ENCODE data around the gene SNAPC1.

SNAPC1 gene

DNA sequence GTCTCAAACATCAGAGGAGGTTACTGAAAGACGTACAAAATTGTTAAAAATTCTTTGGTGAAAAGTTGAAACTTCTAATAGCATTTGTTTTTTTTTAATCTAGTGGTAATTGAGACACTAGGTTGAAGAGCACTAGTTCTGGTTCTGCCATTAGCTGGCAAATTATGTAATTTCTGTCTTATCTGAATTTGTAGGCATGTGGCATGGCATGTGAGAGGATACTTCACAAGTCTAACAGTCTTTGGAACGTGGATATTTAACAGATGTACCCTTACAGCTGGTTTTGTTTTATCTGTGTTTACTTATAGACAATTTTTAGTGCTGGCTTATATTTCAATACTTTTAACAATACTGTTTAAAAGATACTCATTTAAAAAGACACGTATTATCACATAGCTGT lies 6.0 kb downstream of the SNAPC1 start:
- TF ChIP-seq REST (IDR thresholded peaks at IDR 0.05; ENCODE audit: insufficient replicate concordance, low read depth) (no peak), POLR2AphosphoS5 (IDR thresholded peaks at IDR 0.05; ENCODE audit: low read depth) (no peak), SPI1 (IDR thresholded peaks at IDR 0.05; ENCODE audit: borderline replicate concordance, low read depth) (no peak), GABPA (IDR thresholded peaks at IDR 0.05; ENCODE audit: low read depth) (no peak)
- TF ChIP-seq, protein P1, sequence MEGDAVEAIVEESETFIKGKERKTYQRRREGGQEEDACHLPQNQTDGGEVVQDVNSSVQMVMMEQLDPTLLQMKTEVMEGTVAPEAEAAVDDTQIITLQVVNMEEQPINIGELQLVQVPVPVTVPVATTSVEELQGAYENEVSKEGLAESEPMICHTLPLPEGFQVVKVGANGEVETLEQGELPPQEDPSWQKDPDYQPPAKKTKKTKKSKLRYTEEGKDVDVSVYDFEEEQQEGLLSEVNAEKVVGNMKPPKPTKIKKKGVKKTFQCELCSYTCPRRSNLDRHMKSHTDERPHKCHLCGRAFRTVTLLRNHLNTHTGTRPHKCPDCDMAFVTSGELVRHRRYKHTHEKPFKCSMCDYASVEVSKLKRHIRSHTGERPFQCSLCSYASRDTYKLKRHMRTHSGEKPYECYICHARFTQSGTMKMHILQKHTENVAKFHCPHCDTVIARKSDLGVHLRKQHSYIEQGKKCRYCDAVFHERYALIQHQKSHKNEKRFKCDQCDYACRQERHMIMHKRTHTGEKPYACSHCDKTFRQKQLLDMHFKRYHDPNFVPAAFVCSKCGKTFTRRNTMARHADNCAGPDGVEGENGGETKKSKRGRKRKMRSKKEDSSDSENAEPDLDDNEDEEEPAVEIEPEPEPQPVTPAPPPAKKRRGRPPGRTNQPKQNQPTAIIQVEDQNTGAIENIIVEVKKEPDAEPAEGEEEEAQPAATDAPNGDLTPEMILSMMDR (IDR thresholded peaks at IDR 0.05; ENCODE audit: insufficient read depth, low read length): no peak
- Histone ChIP-seq H3K27me3 (ENCODE audit: insufficient read depth, poor library complexity, severe bottlenecking) (no peaks in the 10 kb centered on the region), H3K27ac (replicated peaks) (no peak overlapping the region), H3K4me3 (replicated peaks; ENCODE audit: insufficient read depth, low read length) (no peak overlapping the region)
- no peak for DNase-seq (ENCODE audit: low read depth in 1 of 2, low spot score in 1 of 2)

GRCh38 chr14:61769893-61770292 lies 7.7 kb downstream of the SNAPC1 start:
- Histone ChIP-seq H3K27me3 (ENCODE audit: insufficient read depth, poor library complexity, severe bottlenecking) (no peaks in the 10 kb centered on the region), H3K4me3 (replicated peaks; ENCODE audit: insufficient read depth, low read length) (no peak overlapping the region), H3K27ac (replicated peaks) (no peak overlapping the region)
- TF ChIP-seq, protein P1 (IDR thresholded peaks at IDR 0.05; ENCODE audit: insufficient read depth, low read length): no peak
- TF ChIP-seq REST (IDR thresholded peaks at IDR 0.05; ENCODE audit: insufficient replicate concordance, low read depth): no peak
- TF ChIP-seq POLR2AphosphoS5 (IDR thresholded peaks at IDR 0.05; ENCODE audit: low read depth): no peak
- TF ChIP-seq GABPA (IDR thresholded peaks at IDR 0.05; ENCODE audit: low read depth): no peak
- TF ChIP-seq SPI1 (IDR thresholded peaks at IDR 0.05; ENCODE audit: borderline replicate concordance, low read depth): no peak
- DNase-seq (ENCODE audit: low read depth in 1 of 2, low spot score in 1 of 2): no peak

GRCh38 chr14:61774861-61775260 lies 12.6 kb downstream of the SNAPC1 start:
- H3K27ac ChIP-seq (replicated peaks): no peak overlapping the region

More at GRCh38 chr14:61774861-61775260, 12.6 kb downstream of the SNAPC1 start:
- no peaks in the 10 kb centered on the region for H3K27me3 ChIP-seq (ENCODE audit: insufficient read depth, poor library complexity, severe bottlenecking)
- no peak for TF ChIP-seq REST (IDR thresholded peaks at IDR 0.05; ENCODE audit: insufficient replicate concordance, low read depth)
- TF ChIP-seq, protein P1 (IDR thresholded peaks at IDR 0.05; ENCODE audit: insufficient read depth, low read length): no peak
- TF ChIP-seq SPI1 (IDR thresholded peaks at IDR 0.05; ENCODE audit: borderline replicate concordance, low read depth): no peak
- no peak for TF ChIP-seq GABPA (IDR thresholded peaks at IDR 0.05; ENCODE audit: low read depth)
- TF ChIP-seq POLR2AphosphoS5 (IDR thresholded peaks at IDR 0.05; ENCODE audit: low read depth): no peak
- no peak for DNase-seq (ENCODE audit: low read depth in 1 of 2, low spot score in 1 of 2)
- H3K4me3 ChIP-seq (replicated peaks; ENCODE audit: insufficient read depth, low read length): no peak overlapping the region

Measured in HL-60 (cell line).